WTC11 (cell line): ENCODE results near the gene SLC5A10. TPM values are rescaled to one million over a fixed set of nuclear protein-coding genes. Genes with fewer than 3 reads are reported as not detected.

ENCODE experiments used
- ATAC-seq: fragments of 200-7000 bp; cut with Tn5 transposase; 2 replicates; pipeline ENCODE4 v1.10.0; 2021; ENCODE audit warnings: mild to moderate bottlenecking, moderate library complexity
- CTCF ChIA-PET: fragments of 300-600 bp; sonication (Branson Sonifier 250); formaldehyde crosslinking; loops from one replicate; lab custom pipeline; 2021; ENCODE audit warnings: antibody characterized with exemption; lab: Charles Lee
- POLR2A ChIA-PET: fragments of 350-600 bp; sonication (Branson Sonifier 250); formaldehyde crosslinking; loops from one replicate; lab custom pipeline; 2021; ENCODE audit warnings: antibody characterized with exemption; lab: Charles Lee
- DNase-seq: peaks from one replicate; pipeline ENCODE4 v3.0.0; 2021; ENCODE audit warnings: low spot score
- H3K27ac Mint-ChIP-seq: 2 replicates; pipeline ENCODE4 v1.8.0; 2021; ENCODE audit warnings: mixed read lengths
- H3K27me3 Mint-ChIP-seq: 2 replicates; pipeline ENCODE4 v1.8.0; 2021; ENCODE audit warnings: low read depth, mild to moderate bottlenecking, moderate library complexity, mixed read lengths
- H3K36me3 Mint-ChIP-seq: 2 replicates; pipeline ENCODE4 v1.8.0; 2021; ENCODE audit warnings: mixed read lengths
- H3K4me1 Mint-ChIP-seq: 2 replicates; pipeline ENCODE4 v1.8.0; 2022; ENCODE audit warnings: mixed read lengths
- H3K4me3 Mint-ChIP-seq: 2 replicates; pipeline ENCODE4 v1.8.0; 2021; ENCODE audit warnings: mild to moderate bottlenecking, moderate library complexity, mixed read lengths
- H3K9me3 Mint-ChIP-seq: 2 replicates; pipeline ENCODE4 v1.8.0; 2021; ENCODE audit warnings: mixed read lengths
- ERG ChIP-seq: fragments of 250-450 bp; sonication (Bioruptor Pico); IDR thresholded peaks from 2 replicates; pipeline ENCODE4 v1.8.0; 2021; ENCODE audit warnings: mild to moderate bottlenecking
- FOXP4 ChIP-seq: sonication (generic); formaldehyde crosslinking; IDR thresholded peaks from 2 replicates; pipeline ENCODE4 v1.8.0; 2022; ENCODE audit warnings: mild to moderate bottlenecking, missing genetic modification reagents
- HMGA2 ChIP-seq: fragments of 250-450 bp; sonication (Bioruptor Pico); IDR thresholded peaks from 2 replicates; pipeline ENCODE4 v1.4.0; 2021; ENCODE audit warnings: mild to moderate bottlenecking, moderate library complexity
- JUN ChIP-seq: sonication (generic); formaldehyde crosslinking; IDR thresholded peaks from 2 replicates; pipeline ENCODE4 v1.8.0; 2023; ENCODE audit warnings: mild to moderate bottlenecking, missing genetic modification reagents
- NFATC4 ChIP-seq: fragments of 250-450 bp; sonication (Bioruptor Pico); IDR thresholded peaks from 2 replicates; pipeline ENCODE4 v1.9.0; 2021; ENCODE audit warnings: mild to moderate bottlenecking
- PRRX2 ChIP-seq: fragments of 250-450 bp; sonication (Bioruptor Pico); IDR thresholded peaks from 2 replicates; pipeline ENCODE4 v1.8.0; 2021; ENCODE audit warnings: mild to moderate bottlenecking
- RELA ChIP-seq: sonication (generic); formaldehyde crosslinking; IDR thresholded peaks from 2 replicates; pipeline ENCODE4 v1.8.1; 2022; ENCODE audit warnings: missing genetic modification reagents, mild to moderate bottlenecking, borderline replicate concordance
- SMAD4 ChIP-seq: sonication (generic); formaldehyde crosslinking; IDR thresholded peaks from 2 replicates; pipeline ENCODE4 v1.8.0; 2022; ENCODE audit warnings: mild to moderate bottlenecking, missing genetic modification reagents
- ZNF219 ChIP-seq: sonication (generic); formaldehyde crosslinking; IDR thresholded peaks from 2 replicates; pipeline ENCODE4 v1.8.0; 2023; ENCODE audit warnings: missing genetic modification reagents, mild to moderate bottlenecking, borderline replicate concordance
- total RNA-seq: library from RNA; stranded (reverse); gene quantifications from 3 replicates; pipeline ENCODE4 v1.2.3, GENCODE V29; 2021
- TF ChIP-seq, protein P1 (sequence below): fragments of 250-450 bp; sonication (Bioruptor Pico); IDR thresholded peaks from 2 replicates; pipeline ENCODE4 v1.9.0; 2021; ENCODE audit warnings: mild to moderate bottlenecking
- TF ChIP-seq, protein P2 (sequence below): sonication (generic); formaldehyde crosslinking; IDR thresholded peaks from 2 replicates; pipeline ENCODE4 v1.8.1; 2023; ENCODE audit warnings: mild to moderate bottlenecking, missing genetic modification reagents, moderate library complexity
- TF ChIP-seq, protein P3 (sequence below): fragments of 250-450 bp; sonication (Bioruptor Pico); IDR thresholded peaks from 2 replicates; pipeline ENCODE4 v1.9.0; 2021; ENCODE audit warnings: mild to moderate bottlenecking
- TF ChIP-seq, protein P4 (sequence below): sonication (generic); formaldehyde crosslinking; IDR thresholded peaks from 2 replicates; pipeline ENCODE4 v1.8.1; 2023; ENCODE audit warnings: mild to moderate bottlenecking, missing genetic modification reagents, moderate library complexity
- TF ChIP-seq, protein P5 (sequence below): sonication (generic); formaldehyde crosslinking; IDR thresholded peaks from 2 replicates; pipeline ENCODE4 v1.8.0; 2022; ENCODE audit warnings: mild to moderate bottlenecking, missing genetic modification reagents

The SLC5A10 gene
- total RNA-seq, 1 experiment from 2014 or later = not detected

- Mint-ChIP-seq H3K27ac (no peak overlapping the region), H3K36me3 (no peaks in the 10 kb centered on the region), H3K4me3 (no peak overlapping the region), H3K27me3 (no peaks in the 10 kb centered on the region; the same call in 1 of the 2 replicates), H3K9me3 (no peaks in the 10 kb centered on the region), H3K4me1 (0 out of 2 replicates have a peak, but pooled peaks cover 5% of the 10 kb centered on the region)
- DNase-seq (no peak), ATAC-seq (no peak)
- POLR2A ChIA-PET = no interaction called here
- TF ChIP-seq ZNF219 (CRISPR knock-in tag) (no peak), HMGA2 (no peak)
- CTCF ChIA-PET = interaction anchor here (1.9 kb wide), 1 partner anchor 57 kb away, joined by 8 read pairs; no protein-coding TSS in a partner anchor
Measured at GRCh38 chr17:19017804-19018599, 66.0 kb downstream of the SLC5A10 start.

DNA sequence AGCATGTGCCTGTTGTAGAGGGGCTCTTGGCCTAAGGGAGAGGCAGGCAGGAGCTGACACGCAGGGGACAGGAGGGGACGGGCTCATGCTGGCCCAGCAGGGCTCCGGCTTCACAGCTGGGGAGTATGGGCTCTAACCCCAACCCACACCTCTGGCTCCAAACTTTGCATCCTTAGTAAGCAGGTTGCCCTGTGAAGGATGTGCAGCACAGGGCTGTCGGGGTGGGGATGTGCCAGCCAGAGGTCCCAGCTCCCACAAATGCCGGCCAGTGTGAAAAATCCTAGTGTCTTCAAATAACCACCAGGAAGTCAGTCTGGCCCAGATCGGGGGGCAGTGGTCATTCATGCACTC is 66.6 kb downstream of the SLC5A10 start:
- no peak for ATAC-seq
- no peak overlapping the region for H3K27ac Mint-ChIP-seq
- TF ChIP-seq SMAD4 (CRISPR knock-in tag) = no peak
- TF ChIP-seq, protein P1, sequence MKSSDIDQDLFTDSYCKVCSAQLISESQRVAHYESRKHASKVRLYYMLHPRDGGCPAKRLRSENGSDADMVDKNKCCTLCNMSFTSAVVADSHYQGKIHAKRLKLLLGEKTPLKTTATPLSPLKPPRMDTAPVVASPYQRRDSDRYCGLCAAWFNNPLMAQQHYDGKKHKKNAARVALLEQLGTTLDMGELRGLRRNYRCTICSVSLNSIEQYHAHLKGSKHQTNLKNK (CRISPR knock-in tag) = no peak
- TF ChIP-seq RELA (CRISPR knock-in tag) = no peak
- TF ChIP-seq NFATC4 (CRISPR knock-in tag) = no peak
- no peak for TF ChIP-seq ERG (CRISPR knock-in tag)
- TF ChIP-seq, protein P2, sequence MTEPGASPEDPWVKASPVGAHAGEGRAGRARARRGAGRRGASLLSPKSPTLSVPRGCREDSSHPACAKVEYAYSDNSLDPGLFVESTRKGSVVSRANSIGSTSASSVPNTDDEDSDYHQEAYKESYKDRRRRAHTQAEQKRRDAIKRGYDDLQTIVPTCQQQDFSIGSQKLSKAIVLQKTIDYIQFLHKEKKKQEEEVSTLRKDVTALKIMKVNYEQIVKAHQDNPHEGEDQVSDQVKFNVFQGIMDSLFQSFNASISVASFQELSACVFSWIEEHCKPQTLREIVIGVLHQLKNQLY = no peak
- TF ChIP-seq, protein P3, sequence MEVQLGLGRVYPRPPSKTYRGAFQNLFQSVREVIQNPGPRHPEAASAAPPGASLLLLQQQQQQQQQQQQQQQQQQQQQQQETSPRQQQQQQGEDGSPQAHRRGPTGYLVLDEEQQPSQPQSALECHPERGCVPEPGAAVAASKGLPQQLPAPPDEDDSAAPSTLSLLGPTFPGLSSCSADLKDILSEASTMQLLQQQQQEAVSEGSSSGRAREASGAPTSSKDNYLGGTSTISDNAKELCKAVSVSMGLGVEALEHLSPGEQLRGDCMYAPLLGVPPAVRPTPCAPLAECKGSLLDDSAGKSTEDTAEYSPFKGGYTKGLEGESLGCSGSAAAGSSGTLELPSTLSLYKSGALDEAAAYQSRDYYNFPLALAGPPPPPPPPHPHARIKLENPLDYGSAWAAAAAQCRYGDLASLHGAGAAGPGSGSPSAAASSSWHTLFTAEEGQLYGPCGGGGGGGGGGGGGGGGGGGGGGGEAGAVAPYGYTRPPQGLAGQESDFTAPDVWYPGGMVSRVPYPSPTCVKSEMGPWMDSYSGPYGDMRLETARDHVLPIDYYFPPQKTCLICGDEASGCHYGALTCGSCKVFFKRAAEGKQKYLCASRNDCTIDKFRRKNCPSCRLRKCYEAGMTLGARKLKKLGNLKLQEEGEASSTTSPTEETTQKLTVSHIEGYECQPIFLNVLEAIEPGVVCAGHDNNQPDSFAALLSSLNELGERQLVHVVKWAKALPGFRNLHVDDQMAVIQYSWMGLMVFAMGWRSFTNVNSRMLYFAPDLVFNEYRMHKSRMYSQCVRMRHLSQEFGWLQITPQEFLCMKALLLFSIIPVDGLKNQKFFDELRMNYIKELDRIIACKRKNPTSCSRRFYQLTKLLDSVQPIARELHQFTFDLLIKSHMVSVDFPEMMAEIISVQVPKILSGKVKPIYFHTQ (CRISPR knock-in tag) = no peak
- TF ChIP-seq FOXP4 (CRISPR knock-in tag) = no peak
- TF ChIP-seq, protein P4, sequence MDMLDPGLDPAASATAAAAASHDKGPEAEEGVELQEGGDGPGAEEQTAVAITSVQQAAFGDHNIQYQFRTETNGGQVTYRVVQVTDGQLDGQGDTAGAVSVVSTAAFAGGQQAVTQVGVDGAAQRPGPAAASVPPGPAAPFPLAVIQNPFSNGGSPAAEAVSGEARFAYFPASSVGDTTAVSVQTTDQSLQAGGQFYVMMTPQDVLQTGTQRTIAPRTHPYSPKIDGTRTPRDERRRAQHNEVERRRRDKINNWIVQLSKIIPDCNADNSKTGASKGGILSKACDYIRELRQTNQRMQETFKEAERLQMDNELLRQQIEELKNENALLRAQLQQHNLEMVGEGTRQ = no peak
- TF ChIP-seq PRRX2 (CRISPR knock-in tag) = no peak
- TF ChIP-seq JUN (CRISPR knock-in tag) = no peak
- TF ChIP-seq, protein P5, sequence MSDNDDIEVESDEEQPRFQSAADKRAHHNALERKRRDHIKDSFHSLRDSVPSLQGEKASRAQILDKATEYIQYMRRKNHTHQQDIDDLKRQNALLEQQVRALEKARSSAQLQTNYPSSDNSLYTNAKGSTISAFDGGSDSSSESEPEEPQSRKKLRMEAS (CRISPR knock-in tag) = no peak
- no peak for DNase-seq
- H3K4me1 Mint-ChIP-seq = 0 out of 2 replicates have a peak, but pooled peaks cover 5% of the 10 kb centered on the region
- no peaks in the 10 kb centered on the region; the same call in 1 of the 2 replicates for H3K27me3 Mint-ChIP-seq
- CTCF ChIA-PET = interaction anchor here (0.5 to 2.9 kb wide), 2 partner anchors 58 to 224 kb away, joined by 3 to 7 read pairs; no protein-coding TSS in a partner anchor
- H3K9me3 Mint-ChIP-seq = no peaks in the 10 kb centered on the region
- no peak overlapping the region for H3K4me3 Mint-ChIP-seq
- POLR2A ChIA-PET = no interaction called here
- no peaks in the 10 kb centered on the region for H3K36me3 Mint-ChIP-seq
